Colonic mucosa (tissue), 4 donors: ENCODE measurements around the gene HYKK. TPM values are rescaled to one million over a fixed set of nuclear protein-coding genes. Genes with fewer than 3 reads are reported as not detected.
A peak's percentile ranks its signal among the peaks of the same experiment; 100 is the strongest.

Source experiments
- DNase-seq: peaks from one replicate; pipeline ENCODE4 v3.0.0-alpha.2; 2020
- H3K27ac ChIP-seq: fragments of 200-600 bp; one replicate; pipeline ENCODE4 v1.8.0; 2021
- H3K27me3 ChIP-seq: fragments of 200-600 bp; one replicate; pipeline ENCODE4 v1.8.0; 2021
- H3K36me3 ChIP-seq: fragments of 200-600 bp; one replicate; pipeline ENCODE4 v1.8.0; 2021
- H3K4me1 ChIP-seq: fragments of 200-600 bp; one replicate; pipeline ENCODE4 v1.8.0; 2021; ENCODE audit warnings: mild to moderate bottlenecking
- H3K4me3 ChIP-seq: fragments of 200-600 bp; one replicate; pipeline ENCODE4 v1.8.0; 2021
- H3K9ac ChIP-seq, 2 donors: one replicate each; pipeline ENCODE4 v1.7.0; 2013; ENCODE audit warnings: control low read depth in 2 of 2, low read depth in 2 of 2, low read length in 2 of 2
- H3K9me3 ChIP-seq: fragments of 200-600 bp; one replicate; pipeline ENCODE4 v1.8.0; 2021
- CTCF ChIP-seq: fragments of 200-600 bp; IDR thresholded peaks from one replicate; pipeline ENCODE4 v1.8.0; 2022; ENCODE audit warnings: antibody characterized with exemption, mild to moderate bottlenecking
- intact Hi-C: fragments of 100-400 bp; cut with DNase I; formaldehyde crosslinking; loops from one replicate; pipeline ENCODE4 v1.14.1; 2022
- total RNA-seq, 2 donors: library from RNA; stranded (reverse); fragmentation: NEBNext Ultra II Directional in 1 of 2; extraction: Animal tissue kit (Norgen Biotek cat#: 25700) in 1 of 2; gene quantifications; one replicate each; pipeline ENCODE4 v1.2.1, GENCODE V29; 2021
- donor health status: healthy.
- donor health status: DM: no; HTN: no; CAD: no.
- donor health status: DM: no; HTN: no; CAD: no.

Gene HYKK
- total RNA-seq, 2 donors from 2014 or later = 7.2 to 7.6 TPM

GRCh38 chr15:78565097-78565950 is 57.9 kb downstream of the HYKK start, which contains the start of gene CHRNA5:
Gene CHRNA5 (plus strand): TSS chr15:78565520. CDS start chr15:78565720, 200 bp downstream.
- Histone ChIP-seq H3K4me1 (no peaks in the 10 kb centered on the region), H3K9ac (peak within 1 kb of the TSS; percentile 64 to 71), H3K27me3 (no peaks in the 10 kb centered on the region), H3K27ac (peak within 1 kb of the TSS; percentile 42), H3K4me3 (peak within 1 kb of the TSS; percentile 56), H3K36me3 (no peaks in the 10 kb centered on the region), H3K9me3 (no peaks in the 10 kb centered on the region)
- intact Hi-C loops = no loop called here
- DNase-seq = peak; percentile 97
- TF ChIP-seq CTCF = no peak

- H3K27me3 ChIP-seq = no peaks in the 10 kb centered on the region
- intact Hi-C loops = no loop called here
- H3K27ac ChIP-seq = peak overlapping the region; percentile 42
- no peak for TF ChIP-seq CTCF
- peak overlapping the region; percentile 64 to 71 for H3K9ac ChIP-seq
- H3K4me1 ChIP-seq = no peaks in the 10 kb centered on the region
- H3K9me3 ChIP-seq = no peaks in the 10 kb centered on the region
- H3K4me3 ChIP-seq = peak overlapping the region; percentile 56
- H3K36me3 ChIP-seq = no peaks in the 10 kb centered on the region
- DNase-seq = peak; percentile 44
Measured at GRCh38 chr15:78565951-78566774, 58.8 kb downstream of the HYKK start.

- H3K27me3 ChIP-seq = no peaks in the 10 kb centered on the region
- H3K4me1 ChIP-seq = no peaks in the 10 kb centered on the region
- intact Hi-C loops = no loop called here
- no peaks in the 10 kb centered on the region for H3K9me3 ChIP-seq
- no peak overlapping the region for H3K4me3 ChIP-seq
- no peak overlapping the region for H3K9ac ChIP-seq
- no peaks in the 10 kb centered on the region for H3K36me3 ChIP-seq
- no peak for TF ChIP-seq CTCF
- no peak for DNase-seq
- no peak overlapping the region for H3K27ac ChIP-seq
Measured at GRCh38 chr15:78567531-78567930, 60.2 kb downstream of the HYKK start.

- H3K4me1 ChIP-seq = no peaks in the 10 kb centered on the region
- no peaks in the 10 kb centered on the region for H3K27me3 ChIP-seq
- no peak for DNase-seq
- no peak for TF ChIP-seq CTCF
- intact Hi-C loops = no loop called here
- H3K36me3 ChIP-seq = no peaks in the 10 kb centered on the region
- H3K9me3 ChIP-seq = no peaks in the 10 kb centered on the region
- no peak overlapping the region for H3K9ac ChIP-seq
- no peak overlapping the region for H3K4me3 ChIP-seq
- no peak overlapping the region for H3K27ac ChIP-seq
Measured at GRCh38 chr15:78570710-78571109, 63.3 kb downstream of the HYKK start.

- H3K9ac ChIP-seq = no peak overlapping the region
- no peak for DNase-seq
Measured at GRCh38 chr15:78571382-78571781, 64.0 kb downstream of the HYKK start.

More at GRCh38 chr15:78571382-78571781, 64.0 kb downstream of the HYKK start:
- Histone ChIP-seq H3K27ac (no peak overlapping the region), H3K9me3 (no peaks in the 10 kb centered on the region), H3K27me3 (no peaks in the 10 kb centered on the region), H3K36me3 (no peaks in the 10 kb centered on the region), H3K4me3 (no peak overlapping the region), H3K4me1 (no peaks in the 10 kb centered on the region)
- TF ChIP-seq CTCF = no peak
- intact Hi-C loops = no loop called here
